KMS-11 (cell line): ENCODE results near the gene HARS1.

ENCODE experiments used
- H2AFZ ChIP-seq: fragments of 200-600 bp; sonication (generic); 2 replicates; pipeline ENCODE4 v1.6.1; 2016; ENCODE audit warnings: antibody characterized with exemption, mixed run types, low read depth
- H3K27ac ChIP-seq: fragments of 200-600 bp; sonication (generic); 2 replicates; pipeline ENCODE4 v1.6.1; 2016; ENCODE audit warnings: mild to moderate bottlenecking, mixed run types
- H3K27me3 ChIP-seq: fragments of 200-600 bp; sonication (generic); 2 replicates; pipeline ENCODE4 v1.6.1; 2017; ENCODE audit warnings: mild to moderate bottlenecking, low read depth, mixed run types, moderate library complexity; ENCODE audit not compliant: insufficient read depth
- H3K36me3 ChIP-seq: fragments of 200-600 bp; sonication (generic); 2 replicates; pipeline ENCODE4 v1.6.1; 2017; ENCODE audit warnings: mild to moderate bottlenecking, mixed run types; ENCODE audit not compliant: insufficient read depth
- H3K4me1 ChIP-seq: fragments of 200-600 bp; sonication (generic); 2 replicates; pipeline ENCODE4 v1.6.1; 2016; ENCODE audit warnings: mild to moderate bottlenecking, low read depth, mixed run types; ENCODE audit not compliant: poor library complexity, severe bottlenecking
- H3K4me2 ChIP-seq: fragments of 200-600 bp; sonication (generic); 2 replicates; pipeline ENCODE4 v1.7.0; 2016; ENCODE audit warnings: mild to moderate bottlenecking, mixed run types
- H3K4me3 ChIP-seq: fragments of 200-600 bp; sonication (generic); IDR thresholded peaks from 2 replicates; pipeline ENCODE4 v1.6.1; 2017; ENCODE audit warnings: low read depth, low read length, mixed read lengths; ENCODE audit not compliant: insufficient read depth
- H3K79me2 ChIP-seq: fragments of 200-600 bp; sonication (generic); 2 replicates; pipeline ENCODE4 v1.6.1; 2016; ENCODE audit warnings: low read depth, mixed run types; ENCODE audit not compliant: insufficient read depth
- H3K9ac ChIP-seq: fragments of 200-600 bp; sonication (generic); 2 replicates; pipeline ENCODE4 v1.6.1; 2016; ENCODE audit warnings: mild to moderate bottlenecking, mixed run types
- H4K20me1 ChIP-seq: fragments of 200-600 bp; sonication (generic); 2 replicates; pipeline ENCODE4 v1.6.1; 2016; ENCODE audit warnings: mild to moderate bottlenecking, mixed run types; ENCODE audit not compliant: insufficient read depth
- TF ChIP-seq, protein P1 (sequence below): fragments of 200-600 bp; sonication (generic); conservative IDR thresholded peaks from 2 replicates; pipeline ENCODE4 v1.6.1; 2017; ENCODE audit warnings: low read depth, mild to moderate bottlenecking, antibody characterized with exemption, low read length, moderate library complexity, mixed read lengths

The HARS1 gene

DNA sequence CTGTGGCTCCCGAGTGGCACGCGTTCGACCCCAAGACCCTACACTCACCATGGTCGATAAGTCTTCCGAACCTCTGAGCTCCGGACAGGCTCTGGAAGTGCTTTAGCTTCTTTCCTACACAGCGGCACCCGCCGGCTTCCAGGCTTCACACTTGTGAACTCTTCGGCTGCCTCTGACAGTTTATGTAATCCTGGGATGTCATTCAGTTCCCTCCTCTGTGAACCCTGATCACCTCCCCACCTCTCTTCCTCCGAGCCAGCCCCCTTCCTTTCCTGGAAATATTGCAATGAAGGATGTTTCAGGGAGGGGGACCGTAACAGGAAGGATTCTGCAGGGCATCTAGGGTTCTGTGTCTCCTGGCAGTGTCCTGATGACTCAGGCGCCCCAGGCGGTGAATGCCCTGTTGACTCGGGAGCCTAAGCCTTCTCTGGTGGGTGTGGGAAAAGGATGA lies 58.1 kb downstream of the HARS1 start, which contains the start of gene CD14:
Gene CD14 (minus strand): TSS at position 155 of the 451 bp plus-strand sequence. CDS start 104 bp downstream, at position 51.
- Histone ChIP-seq H3K27me3 (no peaks in the 10 kb centered on the region), H3K9ac (no peak within 1 kb of the TSS), H3K4me3 (no peak within 1 kb of the TSS), H3K79me2 (no peaks in the 10 kb centered on the region), H4K20me1 (no peaks in the 10 kb centered on the region), H3K4me1 (no peaks in the 10 kb centered on the region), H3K36me3 (no peaks in the 10 kb centered on the region), H2AFZ (no peak within 1 kb of the TSS), H3K4me2 (no peak within 1 kb of the TSS), H3K27ac (no peak within 1 kb of the TSS)
- TF ChIP-seq, protein P1, sequence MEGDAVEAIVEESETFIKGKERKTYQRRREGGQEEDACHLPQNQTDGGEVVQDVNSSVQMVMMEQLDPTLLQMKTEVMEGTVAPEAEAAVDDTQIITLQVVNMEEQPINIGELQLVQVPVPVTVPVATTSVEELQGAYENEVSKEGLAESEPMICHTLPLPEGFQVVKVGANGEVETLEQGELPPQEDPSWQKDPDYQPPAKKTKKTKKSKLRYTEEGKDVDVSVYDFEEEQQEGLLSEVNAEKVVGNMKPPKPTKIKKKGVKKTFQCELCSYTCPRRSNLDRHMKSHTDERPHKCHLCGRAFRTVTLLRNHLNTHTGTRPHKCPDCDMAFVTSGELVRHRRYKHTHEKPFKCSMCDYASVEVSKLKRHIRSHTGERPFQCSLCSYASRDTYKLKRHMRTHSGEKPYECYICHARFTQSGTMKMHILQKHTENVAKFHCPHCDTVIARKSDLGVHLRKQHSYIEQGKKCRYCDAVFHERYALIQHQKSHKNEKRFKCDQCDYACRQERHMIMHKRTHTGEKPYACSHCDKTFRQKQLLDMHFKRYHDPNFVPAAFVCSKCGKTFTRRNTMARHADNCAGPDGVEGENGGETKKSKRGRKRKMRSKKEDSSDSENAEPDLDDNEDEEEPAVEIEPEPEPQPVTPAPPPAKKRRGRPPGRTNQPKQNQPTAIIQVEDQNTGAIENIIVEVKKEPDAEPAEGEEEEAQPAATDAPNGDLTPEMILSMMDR: no peak

DNA sequence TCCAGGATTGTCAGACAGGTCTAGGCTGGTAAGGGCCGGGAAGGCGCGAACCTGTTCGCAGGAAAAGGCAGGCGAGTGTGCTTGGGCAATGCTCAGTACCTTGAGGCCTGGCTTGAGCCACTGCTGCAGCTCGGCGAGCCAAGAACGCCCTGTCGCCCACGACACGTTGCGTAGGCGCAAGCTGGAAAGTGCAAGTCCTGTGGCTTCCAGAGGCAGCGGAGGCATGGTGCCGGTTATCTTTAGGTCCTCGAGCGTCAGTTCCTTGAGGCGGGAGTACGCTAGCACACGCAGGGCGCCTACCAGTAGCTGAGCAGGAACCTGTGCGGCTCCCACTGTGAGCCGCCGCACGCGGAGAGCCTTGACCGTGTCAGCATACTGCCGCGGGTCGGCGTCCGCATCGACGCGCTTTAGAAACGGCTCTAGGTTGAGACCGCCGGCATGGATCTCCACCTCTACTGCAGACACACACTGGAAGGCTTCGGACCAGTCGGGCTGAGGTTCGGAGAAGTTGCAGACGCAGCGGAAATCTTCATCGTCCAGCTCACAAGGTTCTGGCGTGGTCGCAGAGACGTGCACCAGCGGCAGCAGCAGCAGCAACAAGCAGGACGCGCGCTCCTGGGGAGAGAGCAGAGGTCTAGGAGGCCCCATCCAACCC lies 58.7 kb downstream of the HARS1 start:
- Histone ChIP-seq H3K4me3 (no peak overlapping the region), H2AFZ (no peak overlapping the region)

GRCh38 chr5:140631831-140632365 lies 59.3 kb downstream of the HARS1 start:
- Histone ChIP-seq H3K4me2 (no peak overlapping the region), H3K36me3 (no peaks in the 10 kb centered on the region), H3K27ac (no peak overlapping the region), H2AFZ (no peak overlapping the region), H3K9ac (no peak overlapping the region), H3K27me3 (no peaks in the 10 kb centered on the region), H4K20me1 (no peaks in the 10 kb centered on the region), H3K4me3 (no peak overlapping the region), H3K79me2 (no peaks in the 10 kb centered on the region), H3K4me1 (no peaks in the 10 kb centered on the region)
- TF ChIP-seq, protein P1: no peak

More for the DNA sequence above, 58.7 kb downstream of the HARS1 start:
- H3K4me2 ChIP-seq: no peak overlapping the region
- TF ChIP-seq, protein P1: no peak
- H3K4me1 ChIP-seq: no peaks in the 10 kb centered on the region
- H3K9ac ChIP-seq: no peak overlapping the region
- no peak overlapping the region for H3K27ac ChIP-seq
- H3K27me3 ChIP-seq: no peaks in the 10 kb centered on the region
- no peaks in the 10 kb centered on the region for H3K79me2 ChIP-seq
- no peaks in the 10 kb centered on the region for H3K36me3 ChIP-seq
- H4K20me1 ChIP-seq: no peaks in the 10 kb centered on the region

GRCh38 chr5:140631036-140631417 lies 60.1 kb downstream of the HARS1 start:
- Histone ChIP-seq H3K27ac (no peak overlapping the region), H3K79me2 (no peaks in the 10 kb centered on the region), H3K9ac (no peak overlapping the region), H4K20me1 (no peaks in the 10 kb centered on the region), H3K27me3 (no peaks in the 10 kb centered on the region), H2AFZ (no peak overlapping the region), H3K4me2 (no peak overlapping the region), H3K4me3 (no peak overlapping the region), H3K36me3 (no peaks in the 10 kb centered on the region), H3K4me1 (no peaks in the 10 kb centered on the region)
- TF ChIP-seq, protein P1: no peak
